Measurements from ENCODE around the gene BMP8A. TPM values are rescaled to one million over a fixed set of nuclear protein-coding genes. Genes with fewer than 3 reads are reported as not detected.

Gene BMP8A
- total and polyA plus RNA-seq, 9 of the 15 experiments (the other 6 are each of a cell fraction or from before 2014, with no cell fraction given): 0.05 to 0.31 TPM; not detected in 7

- no peak for TF ChIP-seq MGA (IDR thresholded peaks at IDR 0.05)
- TF ChIP-seq ZNF764 (CRISPR knock-in tag; IDR thresholded peaks at IDR 0.05; ENCODE audit: low read depth): no peak
- TF ChIP-seq MTA3 (IDR thresholded peaks at IDR 0.05; ENCODE audit: borderline replicate concordance): no peak; the same call in 1 of the 2 replicates
- TF ChIP-seq ZBTB7A (IDR thresholded peaks at IDR 0.05; ENCODE audit: borderline replicate concordance, control insufficient read depth, low read depth, low read length): peak; percentile 51
- TF ChIP-seq HLTF (IDR thresholded peaks at IDR 0.05): no peak
- TF ChIP-seq POLR2B (IDR thresholded peaks at IDR 0.05; ENCODE audit: low read depth, partially characterized antibody): no peak
- TF ChIP-seq TOE1 (IDR thresholded peaks at IDR 0.05; ENCODE audit: borderline replicate concordance): no peak
- TF ChIP-seq TOE1 (CRISPR knock-in tag; IDR thresholded peaks at IDR 0.05; ENCODE audit: borderline replicate concordance, low read depth): no peak
- TF ChIP-seq CREM (IDR thresholded peaks at IDR 0.05; ENCODE audit: low read depth): 0 out of 2 replicates have a peak, but pooled peaks have one; percentile 24
- no peak for TF ChIP-seq SIN3B (IDR thresholded peaks at IDR 0.05; ENCODE audit: low read depth)
- TF ChIP-seq DACH1 (IDR thresholded peaks at IDR 0.05; ENCODE audit: partially characterized antibody): no peak
- 0 out of 2 replicates have a peak, but pooled peaks have one; percentile 13 for TF ChIP-seq DMBX1 (CRISPR knock-in tag; IDR thresholded peaks at IDR 0.05; ENCODE audit: borderline replicate concordance)
- 0 out of 2 replicates have a peak, but pooled peaks have one; percentile 37 for TF ChIP-seq SMAD4 (CRISPR knock-in tag; conservative IDR thresholded peaks at IDR 0.05)
- peak in 1 of 3 experiments; percentile 3 for TF ChIP-seq YY1 (IDR thresholded peaks at IDR 0.05; ENCODE audit: borderline replicate concordance in 1 of 3, control insufficient read depth in 1 of 3, extremely low read depth in 1 of 3, insufficient read depth in 3 of 3, insufficient read length in 1 of 3, insufficient replicate concordance in 2 of 3, low read depth in 1 of 3, low read length in 2 of 3)
- peak; percentile 98 for TF ChIP-seq RBM25 (IDR thresholded peaks at IDR 0.05; ENCODE audit: low read depth, low read length, severe bottlenecking)
- TF ChIP-seq ZBTB17 (CRISPR knock-in tag; IDR thresholded peaks at IDR 0.05): no peak
- TF ChIP-seq MAFK (IDR thresholded peaks at IDR 0.05; ENCODE audit: low read length): no peak
Observed at GRCh38 chr1:39491146-39491921, at the start of gene BMP8A (continued).

Measured in K562 (cell line).